Activated CD4-positive, alpha-beta T cell treated with anti-CD3 and anti-CD28 coated beads, Interleukin-2, amount 50 U/mL, for 48 hours (primary cell): ENCODE results near the gene DRAM1.

ENCODE experiments used
- DNase-seq, 2 experiments: peaks; one replicate each; pipeline ENCODE4 v3.0.0-alpha.2; 2020

The DRAM1 gene

GRCh38 chr12:101942250-101942605 is 64.8 kb downstream of the DRAM1 start:
- no peak for DNase-seq

GRCh38 chr12:101945369-101946232 is 68.2 kb downstream of the DRAM1 start:
- no peak for DNase-seq

- DNase-seq: no peak
Measured at GRCh38 chr12:101946233-101946611, 68.8 kb downstream of the DRAM1 start.

- DNase-seq: no peak
Measured at GRCh38 chr12:101947316-101947715, 69.9 kb downstream of the DRAM1 start.

GRCh38 chr12:101948365-101948764 is 71.0 kb downstream of the DRAM1 start:
- no peak for DNase-seq

- no peak for DNase-seq
Measured at GRCh38 chr12:101951002-101951670, 73.8 kb downstream of the DRAM1 start.

GRCh38 chr12:101954113-101954512 is 76.7 kb downstream of the DRAM1 start:
- no peak for DNase-seq

GRCh38 chr12:101954676-101955075 is 77.3 kb downstream of the DRAM1 start:
- no peak for DNase-seq

GRCh38 chr12:101957252-101957959 is 80.0 kb downstream of the DRAM1 start:
- DNase-seq: no peak

- DNase-seq: no peak
Measured at GRCh38 chr12:101959607-101960006, 82.2 kb downstream of the DRAM1 start.

GRCh38 chr12:101962486-101962885 is 85.1 kb downstream of the DRAM1 start:
- no peak for DNase-seq

- DNase-seq: no peak
Measured at GRCh38 chr12:101963697-101964096, 86.3 kb downstream of the DRAM1 start.

- DNase-seq: no peak
Measured at GRCh38 chr12:101966496-101966895, 89.1 kb downstream of the DRAM1 start.

GRCh38 chr12:101967506-101967905 is 90.1 kb downstream of the DRAM1 start:
- DNase-seq: no peak

GRCh38 chr12:101968770-101969169 is 91.4 kb downstream of the DRAM1 start:
- DNase-seq: no peak
